A549 treated with Hydrocortisone at 1 μM for 4 hours (cell line): ENCODE results near the gene TIMM9. TPM values are rescaled to one million over a fixed set of nuclear protein-coding genes. Genes with fewer than 3 reads are reported as not detected.

Source experiments
- total RNA-seq: library from RNA; stranded (reverse); fragments of 200-300 nt; extraction: Qiagen RNA extraction; gene quantifications from 5 replicates; pipeline ENCODE4 v1.2.3, GENCODE V29; 2022

TIMM9 gene, protein sequence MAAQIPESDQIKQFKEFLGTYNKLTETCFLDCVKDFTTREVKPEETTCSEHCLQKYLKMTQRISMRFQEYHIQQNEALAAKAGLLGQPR
- total RNA-seq: 69.5 to 83.1 TPM (median 73.7 TPM) in 5 replicates

DNA sequence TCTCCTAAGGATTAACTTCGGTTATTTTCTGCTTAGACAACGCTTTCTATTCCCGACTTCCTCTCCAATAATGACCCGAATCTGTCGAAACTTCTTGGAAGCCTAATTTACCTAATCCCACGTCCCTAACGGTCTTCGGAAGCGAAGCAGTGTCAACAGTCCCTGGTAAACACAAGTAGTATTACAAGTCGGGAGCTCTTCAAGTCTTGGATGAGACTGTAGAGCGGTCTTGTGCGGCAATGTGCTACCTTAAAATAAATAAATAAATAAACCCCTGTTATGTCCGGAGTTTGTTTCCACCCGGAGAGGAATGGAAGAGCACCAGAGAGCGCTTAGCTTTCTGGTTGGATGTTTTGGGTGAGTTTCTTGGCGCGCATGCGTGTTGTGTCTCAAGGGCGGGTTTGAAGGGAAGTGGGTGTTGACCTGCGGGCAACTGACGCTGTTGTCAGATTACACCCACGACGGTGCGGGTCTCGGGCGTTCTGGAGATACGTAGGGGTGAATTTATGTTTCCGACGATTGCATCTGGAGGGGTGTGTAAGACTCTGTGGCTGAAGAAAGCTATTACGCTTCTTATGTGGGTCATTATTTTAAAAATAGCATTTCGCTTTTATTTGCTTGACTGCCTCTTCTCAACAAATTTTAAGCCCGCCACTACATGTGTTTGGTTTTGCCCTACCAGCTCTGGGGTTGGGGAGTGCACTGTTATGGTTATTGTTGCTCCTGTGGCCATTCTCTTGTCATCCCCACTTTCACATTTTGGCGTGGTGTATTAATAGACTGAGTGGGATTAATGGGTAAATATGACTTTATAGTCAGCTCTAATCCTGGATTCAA lies at the start of gene TIMM9, which contains the start of gene KIAA0586:
TSS of gene TIMM9 (minus strand) at position 251 of the 837 bp plus-strand sequence. CDS start 15,586 bp downstream, outside the sequence.
TSS of gene KIAA0586 (plus strand) at position 439 of the 837 bp plus-strand sequence. CDS start 546 bp downstream, outside the sequence.

GRCh38 chr14:58395812-58396788 lies 31.2 kb downstream of the TIMM9 start, which contains the start of gene TOMM20L:
Gene TOMM20L (plus strand): TSS chr14:58395930. CDS start chr14:58395958, 28 bp downstream.

Other genes with a start within 250 kb of the TIMM9 start
- 43.0 to 50.9 TPM (median 48.3 TPM) in 5 replicates for gene ACTR10, start 227.4 kb downstream of the TIMM9 start, total RNA-seq
- 186 to 234 TPM (median 195 TPM) in 5 replicates for gene PSMA3, start 182.7 kb downstream of the TIMM9 start, total RNA-seq
- 3.8 to 6.3 TPM (median 4.6 TPM) in 5 replicates for gene ARID4A, start 129.0 kb downstream of the TIMM9 start, total RNA-seq
- gene TOMM20L, start 31.6 kb downstream of the TIMM9 start, total RNA-seq: 0.20 TPM in 1 of 5 replicates, not detected in the others
- gene KIAA0586, start 188 bp upstream of the TIMM9 start, total RNA-seq: 5.0 to 10.4 TPM (median 7.7 TPM) in 5 replicates
- gene DACT1, start 210.4 kb upstream of the TIMM9 start, total RNA-seq: 0.42 to 0.62 TPM (median 0.58 TPM) in 5 replicates